H1 (cell line): ENCODE results near the gene ARHGEF28. TPM values are rescaled to one million over a fixed set of nuclear protein-coding genes. Genes with fewer than 3 reads are reported as not detected.

ENCODE experiments used
- CTCF ChIA-PET: fragments of 300-600 bp; sonication (Branson Sonifier 250); formaldehyde crosslinking; loops from one replicate; lab custom pipeline; 2021; ENCODE audit not compliant: partially characterized antibody; lab: Charles Lee
- POLR2A ChIA-PET: fragments of 300-600 bp; sonication (Branson Sonifier 250); formaldehyde crosslinking; loops from one replicate; lab custom pipeline; 2021; ENCODE audit warnings: inconsistent platforms; ENCODE audit not compliant: partially characterized antibody; lab: Charles Lee
- DNase-seq, 2 experiments: peaks; one replicate each; pipeline versions ENCODE4 v3.0.0 to v3.0.0-alpha.2; 2010 to 2022; ENCODE audit warnings: low spot score in 2 of 2, low read depth in 1 of 2, mixed read lengths in 1 of 2
- FAIRE-seq: peaks from 2 replicates; lab custom pipeline; 2011; peaks lifted over from hg19 to GRCh38; lab: Jason Lieb, UNC
- H2AFZ ChIP-seq: 2 replicates; pipeline ENCODE4 v1.8.1; 2012; ENCODE audit warnings: low read length, inconsistent platforms
- H2AK5ac ChIP-seq: 2 replicates; pipeline ENCODE4 v1.6.1; 2013; ENCODE audit warnings: low read depth, low read length
- H2BK120ac ChIP-seq: replicated peaks from 2 replicates; pipeline ENCODE3; 2013; ENCODE audit warnings: low read depth, low read length, inconsistent platforms
- H2BK12ac ChIP-seq: 2 replicates; pipeline ENCODE4 v1.6.1; 2013; ENCODE audit warnings: low read depth, low read length
- H2BK15ac ChIP-seq: 2 replicates; pipeline ENCODE4 v1.6.1; 2013; ENCODE audit warnings: low read length
- H2BK20ac ChIP-seq: 2 replicates; pipeline ENCODE4 v1.6.1; 2013; ENCODE audit warnings: low read length
- H2BK5ac ChIP-seq: 2 replicates; pipeline ENCODE4 v1.6.1; 2013; ENCODE audit warnings: low read depth, low read length
- H3K14ac ChIP-seq: 2 replicates; pipeline ENCODE4 v1.6.1; 2013; ENCODE audit warnings: inconsistent platforms; ENCODE audit not compliant: insufficient read length
- H3K18ac ChIP-seq: 2 replicates; pipeline ENCODE4 v1.6.1; 2013; ENCODE audit warnings: low read length; ENCODE audit errors: extremely low read depth
- H3K23ac ChIP-seq: 2 replicates; pipeline ENCODE4 v1.6.1; 2013; ENCODE audit warnings: inconsistent platforms; ENCODE audit not compliant: insufficient read length
- H3K23me2 ChIP-seq: 2 replicates; pipeline ENCODE4 v1.6.1; 2013; ENCODE audit warnings: low read depth, low read length
- H3K27ac ChIP-seq: 2 replicates; pipeline ENCODE4 v1.6.1; 2011; ENCODE audit warnings: low read depth, low read length, inconsistent platforms
- H3K27me3 ChIP-seq, 4 experiments: replicated peaks in 1 of 4; 1 replicate in 1 of 4; 2 replicates in 3 of 4; pipeline versions ENCODE4 v1.6.1 to v1.8.1; 2011 to 2013; ENCODE audit warnings: low read length in 3 of 4, mild to moderate bottlenecking in 3 of 4, inconsistent platforms in 2 of 4, mixed read lengths in 2 of 4, moderate library complexity in 1 of 4; ENCODE audit not compliant: control insufficient read depth in 3 of 4, insufficient read depth in 3 of 4; ENCODE audit errors: extremely low read depth in 1 of 4
- H3K36me3 ChIP-seq, 4 experiments: 2 replicates each; pipeline versions ENCODE4 v1.6.1 to v1.8.1; 2011 to 2013; ENCODE audit warnings: mild to moderate bottlenecking in 4 of 4, low read length in 3 of 4, moderate library complexity in 2 of 4, control low read depth in 1 of 4, inconsistent platforms in 1 of 4; ENCODE audit not compliant: insufficient read depth in 4 of 4, control insufficient read depth in 2 of 4
- H3K4ac ChIP-seq: replicated peaks from 2 replicates; pipeline ENCODE3; 2013; ENCODE audit warnings: low read length, low read depth, mixed read lengths, inconsistent platforms; ENCODE audit not compliant: insufficient read length
- H3K4me1 ChIP-seq, 4 experiments: replicated peaks in 1 of 4; 1 replicate in 1 of 4; 2 replicates in 3 of 4; pipeline versions ENCODE4 v1.6.1 to v1.8.1; 2011 to 2013; ENCODE audit warnings: low read length in 3 of 4, inconsistent platforms in 2 of 4, mixed read lengths in 1 of 4; ENCODE audit not compliant: insufficient read depth in 4 of 4, control insufficient read depth in 3 of 4
- H3K4me2 ChIP-seq, 2 experiments: 2 replicates each; pipeline versions ENCODE4 v1.6.1 to v1.8.1; 2011 to 2013; ENCODE audit warnings: low read depth in 2 of 2, low read length in 2 of 2, control low read depth in 1 of 2, inconsistent platforms in 1 of 2, mild to moderate bottlenecking in 1 of 2; ENCODE audit not compliant: insufficient read depth in 1 of 2
- H3K4me3 ChIP-seq, 4 experiments: fragments of 200-600, 300-600 bp in 1 of 4; sonication (generic), shearing (Covaris generic), sonication (Bioruptor Twin) in 1 of 4; 2 replicates each; pipeline versions ENCODE4 v1.5.1 to v1.8.1; 2011 to 2016; ENCODE audit warnings: low read length in 4 of 4, low read depth in 3 of 4, control low read depth in 2 of 4, inconsistent platforms in 2 of 4, mild to moderate bottlenecking in 2 of 4, mixed read lengths in 1 of 4, moderate library complexity in 1 of 4; ENCODE audit not compliant: insufficient read depth in 2 of 4; ENCODE audit errors: extremely low read depth in 1 of 4
- H3K56ac ChIP-seq: replicated peaks from 2 replicates; pipeline ENCODE3; 2013; ENCODE audit warnings: low read depth, mild to moderate bottlenecking, mixed read lengths, low read length, inconsistent platforms; ENCODE audit not compliant: insufficient read length
- H3K79me1 ChIP-seq: 2 replicates; pipeline ENCODE4 v1.6.1; 2013; ENCODE audit warnings: low read depth, low read length, control low read depth
- H3K79me2 ChIP-seq, 2 experiments: 2 replicates each; pipeline versions ENCODE4 v1.6.1 to v1.8.1; 2012 to 2013; ENCODE audit warnings: low read length in 2 of 2, mild to moderate bottlenecking in 2 of 2, inconsistent platforms in 1 of 2; ENCODE audit not compliant: insufficient read depth in 2 of 2, control insufficient read depth in 1 of 2
- H3K9ac ChIP-seq, 4 experiments: replicated peaks in 1 of 4; 1 replicate in 1 of 4; 2 replicates in 3 of 4; pipeline versions ENCODE4 v1.6.1 to v1.8.1; 2011 to 2013; ENCODE audit warnings: low read depth in 3 of 4, low read length in 3 of 4, control low read depth in 2 of 4, mild to moderate bottlenecking in 2 of 4, moderate library complexity in 2 of 4, inconsistent platforms in 1 of 4; ENCODE audit errors: extremely low read depth in 1 of 4
- H3K9me3 ChIP-seq, 2 experiments: 2 replicates each; pipeline versions ENCODE4 v1.6.1 to v1.8.1; 2012 to 2013; ENCODE audit warnings: mild to moderate bottlenecking in 2 of 2, moderate library complexity in 2 of 2, control low read depth in 1 of 2, inconsistent platforms in 1 of 2, low read depth in 1 of 2, low read length in 1 of 2, mixed read lengths in 1 of 2; ENCODE audit not compliant: insufficient read depth in 2 of 2
- H4K20me1 ChIP-seq, 2 experiments: replicated peaks in 1 of 2; 2 replicates each; pipeline versions ENCODE3 to v1.8.1; 2011 to 2013; ENCODE audit warnings: inconsistent platforms in 2 of 2, low read length in 2 of 2, mild to moderate bottlenecking in 1 of 2; ENCODE audit not compliant: insufficient read depth in 2 of 2, control insufficient read depth in 1 of 2
- H4K5ac ChIP-seq: 2 replicates; pipeline ENCODE4 v1.6.1; 2013; ENCODE audit warnings: low read length, low read depth, mixed read lengths, inconsistent platforms; ENCODE audit not compliant: insufficient read length
- H4K8ac ChIP-seq: 2 replicates; pipeline ENCODE4 v1.8.0; 2013; ENCODE audit warnings: mild to moderate bottlenecking, moderate library complexity, low read length, inconsistent platforms; ENCODE audit not compliant: insufficient read depth; ENCODE audit errors: extremely low read depth
- H4K91ac ChIP-seq: replicated peaks from 2 replicates; pipeline ENCODE3; 2013; ENCODE audit warnings: low read length, mixed read lengths, inconsistent platforms; ENCODE audit not compliant: insufficient read length
- CTBP2 ChIP-seq: IDR thresholded peaks from 2 replicates; pipeline ENCODE4 v1.7.0; 2011; ENCODE audit warnings: borderline replicate concordance, mild to moderate bottlenecking, moderate library complexity, mixed read lengths, low read length; ENCODE audit not compliant: insufficient read depth, insufficient read length
- FOSL1 ChIP-seq: IDR thresholded peaks from 2 replicates; pipeline ENCODE4 v1.6.1; 2011; ENCODE audit warnings: mild to moderate bottlenecking, low read depth, low read length, moderate library complexity; ENCODE audit not compliant: insufficient read depth
- NANOG ChIP-seq: IDR thresholded peaks from 2 replicates; pipeline ENCODE4 v1.6.1; 2011; ENCODE audit warnings: low read length, low read depth, mild to moderate bottlenecking, inconsistent platforms; ENCODE audit not compliant: insufficient read depth, poor library complexity, severe bottlenecking
- NRF1 ChIP-seq: IDR thresholded peaks from 2 replicates; pipeline ENCODE4 v1.6.1; 2011; ENCODE audit warnings: mild to moderate bottlenecking, low read depth, low read length, improper control_type of control experiment
- POLR2AphosphoS5 ChIP-seq: IDR thresholded peaks from 2 replicates; pipeline ENCODE4 v1.6.1; 2011; ENCODE audit warnings: low read depth, low read length
- RBBP5 ChIP-seq: IDR thresholded peaks from 2 replicates; pipeline ENCODE4 v1.7.1; 2012; ENCODE audit warnings: low read depth, mild to moderate bottlenecking, inconsistent platforms, low read length, moderate library complexity, borderline replicate concordance
- SRF ChIP-seq: IDR thresholded peaks from 2 replicates; pipeline ENCODE4 v1.6.1; 2011; ENCODE audit warnings: mild to moderate bottlenecking, low read depth, low read length, moderate library complexity
- TBP ChIP-seq: IDR thresholded peaks from 2 replicates; pipeline ENCODE4 v1.6.1; 2011; ENCODE audit warnings: low read depth, low read length, improper control_type of control experiment
- ZNF274 ChIP-seq: IDR thresholded peaks from 2 replicates; pipeline ENCODE4 v1.7.0; 2012; ENCODE audit warnings: low read length, borderline replicate concordance; ENCODE audit errors: extremely low read depth
- WGBS, 2 experiments: shearing (Covaris generic) in 1 of 2; methylation state at CpG; one replicate each; pipeline versions ENCODE4 v1.1.6 to v1.1.7; 2013 to 2015; ENCODE audit warnings: low lambda C conversion rate in 2 of 2, mixed read lengths in 2 of 2, inconsistent platforms in 1 of 2, low coverage in 1 of 2, missing lambda C conversion rate in 1 of 2; ENCODE audit not compliant: insufficient replicate concordance in 2 of 2, insufficient coverage in 1 of 2, insufficient read length in 1 of 2; ENCODE audit errors: extremely low coverage in 1 of 2, missing lambda C conversion rate in 1 of 2; 5-methylcytosine and 5-hydroxymethylcytosine counted together
- polyA plus RNA-seq, 7 experiments: library from polyadenylated mRNA; depleted of rRNA in 3 of 7; stranded (reverse) in 5 of 7; unstranded in 2 of 7; fragments of >200 nt in 5 of 7; fragments of 200-250 nt in 2 of 7; gene quantifications; 1 replicate in 5 of 7; 2 replicates in 1 of 7; 4 replicates in 1 of 7; pipeline versions ENCODE4 v1.2.1 to v1.2.3, GENCODE V29; 2011 to 2013; ENCODE audit warnings: missing spikeins in 2 of 7, mixed read lengths in 2 of 7
- total RNA-seq: library from RNA; stranded (reverse); fragmentation: NEBNext Ultra II Directional; extraction: Animal tissue kit (Norgen Biotek cat#: 25700); gene quantifications from 2 replicates; pipeline ENCODE4 v1.2.1, GENCODE V29; 2021
- TF ChIP-seq, protein P1 (sequence below): IDR thresholded peaks from 2 replicates; pipeline ENCODE4 v1.6.1; 2011; ENCODE audit warnings: low read depth, mild to moderate bottlenecking, low read length; ENCODE audit not compliant: insufficient read depth

Gene ARHGEF28
- total and polyA plus RNA-seq, 2 of the 8 experiments (the other 6 are each of a cell fraction or from before 2014, with no cell fraction given) = 0.33 to 1.0 TPM

DNA sequence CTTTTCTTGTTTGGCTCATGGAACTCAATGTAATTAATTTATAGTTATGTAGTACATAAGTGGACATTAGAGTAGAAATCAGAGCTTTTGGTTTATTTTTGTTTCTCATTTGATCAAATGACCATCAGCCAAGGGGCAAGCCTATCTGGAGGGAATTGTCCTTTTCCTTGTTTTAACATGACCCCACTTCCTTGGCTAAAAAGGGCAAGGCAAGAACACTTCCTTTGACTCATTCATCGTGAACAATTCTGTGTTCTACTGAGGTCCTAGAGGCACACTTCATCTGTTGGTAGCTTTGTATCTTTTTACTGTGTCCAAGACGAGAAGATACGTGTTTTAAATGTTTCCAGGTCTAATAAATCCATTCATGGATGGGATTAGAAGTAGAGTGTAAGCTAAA is 148.9 kb downstream of the ARHGEF28 start:
- no peak overlapping the region for H3K56ac ChIP-seq
- H3K79me1 ChIP-seq = no peaks in the 10 kb centered on the region
- no peak overlapping the region for H2BK20ac ChIP-seq
- H2AK5ac ChIP-seq = no peak overlapping the region
- H2BK15ac ChIP-seq = no peak overlapping the region
- H3K23me2 ChIP-seq = no peaks in the 10 kb centered on the region
- H3K4me3 ChIP-seq = no peak overlapping the region
- H3K9me3 ChIP-seq = no peaks in the 10 kb centered on the region
- H3K23ac ChIP-seq = no peak overlapping the region
- H2BK5ac ChIP-seq = no peak overlapping the region
- no peak overlapping the region for H3K18ac ChIP-seq
- H3K79me2 ChIP-seq = no peaks in the 10 kb centered on the region
- no peak overlapping the region for H4K5ac ChIP-seq
- no peak overlapping the region for H2BK12ac ChIP-seq
- H3K14ac ChIP-seq = no peak overlapping the region
- WGBS, 2 experiments = 95% methylated on average over 3 of the region's 3 CpGs; no CpG with 5 or more reads in 1 of the 2 experiments
- DNase-seq = no peak
- H3K27ac ChIP-seq = no peak overlapping the region
- no peak overlapping the region for H3K4me2 ChIP-seq
- POLR2A ChIA-PET = no interaction called here
- H3K4ac ChIP-seq = no peak overlapping the region
- TF ChIP-seq ZNF274 (no peak), TBP (no peak), POLR2AphosphoS5 (no peak), FOSL1 (no peak), CTBP2 (no peak), NANOG (no peak), NRF1 (no peak), RBBP5 (no peak), SRF (no peak)
- TF ChIP-seq, protein P1, sequence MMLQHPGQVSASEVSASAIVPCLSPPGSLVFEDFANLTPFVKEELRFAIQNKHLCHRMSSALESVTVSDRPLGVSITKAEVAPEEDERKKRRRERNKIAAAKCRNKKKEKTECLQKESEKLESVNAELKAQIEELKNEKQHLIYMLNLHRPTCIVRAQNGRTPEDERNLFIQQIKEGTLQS = no peak
- H3K27me3 ChIP-seq = no peaks in the 10 kb centered on the region
- CTCF ChIA-PET = interaction anchor here (1.7 kb wide), 1 partner anchor 18 kb away, joined by 9 read pairs; no protein-coding TSS in a partner anchor
- no peaks in the 10 kb centered on the region for H4K20me1 ChIP-seq
- H2AFZ ChIP-seq = no peak overlapping the region
- H4K8ac ChIP-seq = no peak overlapping the region
- no peaks in the 10 kb centered on the region for H3K4me1 ChIP-seq
- H3K9ac ChIP-seq = no peak overlapping the region
- FAIRE-seq = no peak
- H3K36me3 ChIP-seq = no peaks in the 10 kb centered on the region
- H4K91ac ChIP-seq = no peak overlapping the region
- H2BK120ac ChIP-seq = no peak overlapping the region
